H1 (cell line): Measurements from ENCODE around the gene SIRT3. TPM values are rescaled to one million over a fixed set of nuclear protein-coding genes. Genes with fewer than 3 reads are reported as not detected.

Experiments used
- CTCF ChIA-PET: fragments of 300-600 bp; sonication (Branson Sonifier 250); formaldehyde crosslinking; loops from one replicate; lab custom pipeline; 2021; ENCODE audit not compliant: partially characterized antibody; lab: Charles Lee
- POLR2A ChIA-PET: fragments of 300-600 bp; sonication (Branson Sonifier 250); formaldehyde crosslinking; loops from one replicate; lab custom pipeline; 2021; ENCODE audit warnings: inconsistent platforms; ENCODE audit not compliant: partially characterized antibody; lab: Charles Lee
- DNase-seq, 2 experiments: peaks; one replicate each; pipeline versions ENCODE4 v3.0.0 to v3.0.0-alpha.2; 2010 to 2022; ENCODE audit warnings: low spot score in 2 of 2, low read depth in 1 of 2, mixed read lengths in 1 of 2
- FAIRE-seq: peaks from 2 replicates; lab custom pipeline; 2011; peaks lifted over from hg19 to GRCh38; lab: Jason Lieb, UNC
- H2AFZ ChIP-seq: 2 replicates; pipeline ENCODE4 v1.8.1; 2012; ENCODE audit warnings: low read length, inconsistent platforms
- H2AK5ac ChIP-seq: 2 replicates; pipeline ENCODE4 v1.6.1; 2013; ENCODE audit warnings: low read depth, low read length
- H2BK120ac ChIP-seq: replicated peaks from 2 replicates; pipeline ENCODE3; 2013; ENCODE audit warnings: low read depth, low read length, inconsistent platforms
- H2BK12ac ChIP-seq: 2 replicates; pipeline ENCODE4 v1.6.1; 2013; ENCODE audit warnings: low read depth, low read length
- H2BK15ac ChIP-seq: 2 replicates; pipeline ENCODE4 v1.6.1; 2013; ENCODE audit warnings: low read length
- H2BK20ac ChIP-seq: 2 replicates; pipeline ENCODE4 v1.6.1; 2013; ENCODE audit warnings: low read length
- H2BK5ac ChIP-seq: 2 replicates; pipeline ENCODE4 v1.6.1; 2013; ENCODE audit warnings: low read depth, low read length
- H3K14ac ChIP-seq: 2 replicates; pipeline ENCODE4 v1.6.1; 2013; ENCODE audit warnings: inconsistent platforms; ENCODE audit not compliant: insufficient read length
- H3K18ac ChIP-seq: 2 replicates; pipeline ENCODE4 v1.6.1; 2013; ENCODE audit warnings: low read length; ENCODE audit errors: extremely low read depth
- H3K23ac ChIP-seq: 2 replicates; pipeline ENCODE4 v1.6.1; 2013; ENCODE audit warnings: inconsistent platforms; ENCODE audit not compliant: insufficient read length
- H3K23me2 ChIP-seq: 2 replicates; pipeline ENCODE4 v1.6.1; 2013; ENCODE audit warnings: low read depth, low read length
- H3K27ac ChIP-seq: 2 replicates; pipeline ENCODE4 v1.6.1; 2011; ENCODE audit warnings: low read depth, low read length, inconsistent platforms
- H3K27me3 ChIP-seq, 4 experiments: replicated peaks in 1 of 4; 1 replicate in 1 of 4; 2 replicates in 3 of 4; pipeline versions ENCODE4 v1.6.1 to v1.8.1; 2011 to 2013; ENCODE audit warnings: low read length in 3 of 4, mild to moderate bottlenecking in 3 of 4, inconsistent platforms in 2 of 4, mixed read lengths in 2 of 4, moderate library complexity in 1 of 4; ENCODE audit not compliant: control insufficient read depth in 3 of 4, insufficient read depth in 3 of 4; ENCODE audit errors: extremely low read depth in 1 of 4
- H3K36me3 ChIP-seq, 4 experiments: 2 replicates each; pipeline versions ENCODE4 v1.6.1 to v1.8.1; 2011 to 2013; ENCODE audit warnings: mild to moderate bottlenecking in 4 of 4, low read length in 3 of 4, moderate library complexity in 2 of 4, control low read depth in 1 of 4, inconsistent platforms in 1 of 4; ENCODE audit not compliant: insufficient read depth in 4 of 4, control insufficient read depth in 2 of 4
- H3K4ac ChIP-seq: replicated peaks from 2 replicates; pipeline ENCODE3; 2013; ENCODE audit warnings: low read length, low read depth, mixed read lengths, inconsistent platforms; ENCODE audit not compliant: insufficient read length
- H3K4me1 ChIP-seq, 4 experiments: replicated peaks in 1 of 4; 1 replicate in 1 of 4; 2 replicates in 3 of 4; pipeline versions ENCODE4 v1.6.1 to v1.8.1; 2011 to 2013; ENCODE audit warnings: low read length in 3 of 4, inconsistent platforms in 2 of 4, mixed read lengths in 1 of 4; ENCODE audit not compliant: insufficient read depth in 4 of 4, control insufficient read depth in 3 of 4
- H3K4me2 ChIP-seq, 2 experiments: 2 replicates each; pipeline versions ENCODE4 v1.6.1 to v1.8.1; 2011 to 2013; ENCODE audit warnings: low read depth in 2 of 2, low read length in 2 of 2, control low read depth in 1 of 2, inconsistent platforms in 1 of 2, mild to moderate bottlenecking in 1 of 2; ENCODE audit not compliant: insufficient read depth in 1 of 2
- H3K4me3 ChIP-seq, 4 experiments: fragments of 200-600, 300-600 bp in 1 of 4; sonication (generic), shearing (Covaris generic), sonication (Bioruptor Twin) in 1 of 4; 2 replicates each; pipeline versions ENCODE4 v1.5.1 to v1.8.1; 2011 to 2016; ENCODE audit warnings: low read length in 4 of 4, low read depth in 3 of 4, control low read depth in 2 of 4, inconsistent platforms in 2 of 4, mild to moderate bottlenecking in 2 of 4, mixed read lengths in 1 of 4, moderate library complexity in 1 of 4; ENCODE audit not compliant: insufficient read depth in 2 of 4; ENCODE audit errors: extremely low read depth in 1 of 4
- H3K56ac ChIP-seq: replicated peaks from 2 replicates; pipeline ENCODE3; 2013; ENCODE audit warnings: low read depth, mild to moderate bottlenecking, mixed read lengths, low read length, inconsistent platforms; ENCODE audit not compliant: insufficient read length
- H3K79me1 ChIP-seq: 2 replicates; pipeline ENCODE4 v1.6.1; 2013; ENCODE audit warnings: low read depth, low read length, control low read depth
- H3K79me2 ChIP-seq, 2 experiments: 2 replicates each; pipeline versions ENCODE4 v1.6.1 to v1.8.1; 2012 to 2013; ENCODE audit warnings: low read length in 2 of 2, mild to moderate bottlenecking in 2 of 2, inconsistent platforms in 1 of 2; ENCODE audit not compliant: insufficient read depth in 2 of 2, control insufficient read depth in 1 of 2
- H3K9ac ChIP-seq, 4 experiments: replicated peaks in 1 of 4; 1 replicate in 1 of 4; 2 replicates in 3 of 4; pipeline versions ENCODE4 v1.6.1 to v1.8.1; 2011 to 2013; ENCODE audit warnings: low read depth in 3 of 4, low read length in 3 of 4, control low read depth in 2 of 4, mild to moderate bottlenecking in 2 of 4, moderate library complexity in 2 of 4, inconsistent platforms in 1 of 4; ENCODE audit errors: extremely low read depth in 1 of 4
- H3K9me3 ChIP-seq, 2 experiments: 2 replicates each; pipeline versions ENCODE4 v1.6.1 to v1.8.1; 2012 to 2013; ENCODE audit warnings: mild to moderate bottlenecking in 2 of 2, moderate library complexity in 2 of 2, control low read depth in 1 of 2, inconsistent platforms in 1 of 2, low read depth in 1 of 2, low read length in 1 of 2, mixed read lengths in 1 of 2; ENCODE audit not compliant: insufficient read depth in 2 of 2
- H4K20me1 ChIP-seq, 2 experiments: replicated peaks in 1 of 2; 2 replicates each; pipeline versions ENCODE3 to v1.8.1; 2011 to 2013; ENCODE audit warnings: inconsistent platforms in 2 of 2, low read length in 2 of 2, mild to moderate bottlenecking in 1 of 2; ENCODE audit not compliant: insufficient read depth in 2 of 2, control insufficient read depth in 1 of 2
- H4K5ac ChIP-seq: 2 replicates; pipeline ENCODE4 v1.6.1; 2013; ENCODE audit warnings: low read length, low read depth, mixed read lengths, inconsistent platforms; ENCODE audit not compliant: insufficient read length
- H4K8ac ChIP-seq: 2 replicates; pipeline ENCODE4 v1.8.0; 2013; ENCODE audit warnings: mild to moderate bottlenecking, moderate library complexity, low read length, inconsistent platforms; ENCODE audit not compliant: insufficient read depth; ENCODE audit errors: extremely low read depth
- H4K91ac ChIP-seq: replicated peaks from 2 replicates; pipeline ENCODE3; 2013; ENCODE audit warnings: low read length, mixed read lengths, inconsistent platforms; ENCODE audit not compliant: insufficient read length
- BCL11A ChIP-seq, 2 experiments: IDR thresholded peaks; one replicate each; pipeline ENCODE4 v1.6.1; 2011; ENCODE audit warnings: low read depth in 2 of 2, low read length in 2 of 2, mild to moderate bottlenecking in 2 of 2
- CBX8 ChIP-seq: fragments of 300-800, 300-1000 bp; sonication (generic); IDR thresholded peaks from 2 replicates; pipeline ENCODE4 v1.7.1; 2016; ENCODE audit warnings: low read depth, low read length, borderline replicate concordance
- CEBPB ChIP-seq: IDR thresholded peaks from 2 replicates; pipeline ENCODE4 v1.6.1; 2012; ENCODE audit warnings: low read depth, low read length
- CHD2 ChIP-seq: IDR thresholded peaks from 2 replicates; pipeline ENCODE4 v1.6.1; 2012; ENCODE audit warnings: low read length, improper control_type of control experiment
- RBBP5 ChIP-seq: IDR thresholded peaks from 2 replicates; pipeline ENCODE4 v1.7.1; 2012; ENCODE audit warnings: low read depth, mild to moderate bottlenecking, inconsistent platforms, low read length, moderate library complexity, borderline replicate concordance
- RFX5 ChIP-seq: IDR thresholded peaks from 2 replicates; pipeline ENCODE4 v1.6.1; 2011; ENCODE audit warnings: low read depth, low read length, improper control_type of control experiment, borderline replicate concordance
- RNF2 ChIP-seq: fragments of 200-900, 300-1000 bp; sonication (generic); IDR thresholded peaks from 2 replicates; pipeline ENCODE4 v1.7.1; 2016; ENCODE audit warnings: borderline replicate concordance, low read depth, mild to moderate bottlenecking, antibody characterized with exemption, low read length; ENCODE audit not compliant: poor library complexity, severe bottlenecking; ENCODE audit errors: missing control alignments
- SIX5 ChIP-seq: IDR thresholded peaks from 2 replicates; pipeline ENCODE4 v1.6.1; 2011; ENCODE audit warnings: mild to moderate bottlenecking, low read depth, low read length
- WGBS, 2 experiments: shearing (Covaris generic) in 1 of 2; methylation state at CpG; one replicate each; pipeline versions ENCODE4 v1.1.6 to v1.1.7; 2013 to 2015; ENCODE audit warnings: low lambda C conversion rate in 2 of 2, mixed read lengths in 2 of 2, inconsistent platforms in 1 of 2, low coverage in 1 of 2, missing lambda C conversion rate in 1 of 2; ENCODE audit not compliant: insufficient replicate concordance in 2 of 2, insufficient coverage in 1 of 2, insufficient read length in 1 of 2; ENCODE audit errors: extremely low coverage in 1 of 2, missing lambda C conversion rate in 1 of 2; 5-methylcytosine and 5-hydroxymethylcytosine counted together
- polyA plus RNA-seq, 7 experiments: library from polyadenylated mRNA; depleted of rRNA in 3 of 7; stranded (reverse) in 5 of 7; unstranded in 2 of 7; fragments of >200 nt in 5 of 7; fragments of 200-250 nt in 2 of 7; gene quantifications; 1 replicate in 5 of 7; 2 replicates in 1 of 7; 4 replicates in 1 of 7; pipeline versions ENCODE4 v1.2.1 to v1.2.3, GENCODE V29; 2011 to 2013; ENCODE audit warnings: missing spikeins in 2 of 7, mixed read lengths in 2 of 7
- total RNA-seq: library from RNA; stranded (reverse); fragmentation: NEBNext Ultra II Directional; extraction: Animal tissue kit (Norgen Biotek cat#: 25700); gene quantifications from 2 replicates; pipeline ENCODE4 v1.2.1, GENCODE V29; 2021
- TF ChIP-seq, protein P1 (sequence below): IDR thresholded peaks from 2 replicates; pipeline ENCODE4 v1.6.1; 2012; ENCODE audit warnings: inconsistent platforms

SIRT3 gene
- total and polyA plus RNA-seq, 2 of the 8 experiments (the other 6 are each of a cell fraction or from before 2014, with no cell fraction given) = 14.3 to 21.6 TPM

- Histone ChIP-seq H3K56ac (no peak overlapping the region), H4K91ac (no peak overlapping the region), H2BK5ac (no peak overlapping the region), H2AFZ (no peak overlapping the region), H4K8ac (no peak overlapping the region; the same call in 1 of the 2 replicates), H3K23me2 (no peaks in the 10 kb centered on the region), H3K4me3 (no peak overlapping the region), H3K36me3 (no peaks in the 10 kb centered on the region), H3K4me1 (no peaks in the 10 kb centered on the region), H4K5ac (no peak overlapping the region), H3K27ac (no peak overlapping the region), H3K27me3 (no peaks in the 10 kb centered on the region), H3K4me2 (no peak overlapping the region), H2AK5ac (no peak overlapping the region), H3K23ac (no peak overlapping the region), H2BK20ac (no peak overlapping the region), H3K79me1 (no peaks in the 10 kb centered on the region), H4K20me1 (peaks cover 0 to 3% of the 10 kb centered on the region in 2 experiments), H3K9me3 (peaks cover 0 to 12% of the 10 kb centered on the region in 2 experiments; a peak in 1 of 4 replicates), H3K18ac (no peak overlapping the region), H3K14ac (no peak overlapping the region), H3K79me2 (no peaks in the 10 kb centered on the region), H2BK120ac (no peak overlapping the region), H2BK15ac (no peak overlapping the region), H3K9ac (no peak overlapping the region), H3K4ac (no peak overlapping the region), H2BK12ac (no peak overlapping the region)
- POLR2A ChIA-PET = interaction anchor here (0.8 to 1.0 kb wide), 2 partner anchors 9 to 170 kb away, joined by 3 read pairs; partner anchors contain the start of genes BET1L and RIC8A
- FAIRE-seq = no peak
- TF ChIP-seq CEBPB = no peak
- TF ChIP-seq BCL11A (IDR thresholded peaks at IDR 0.05; ENCODE audit: low read depth in 2 of 2, low read length in 2 of 2) = no peak
- TF ChIP-seq, protein P1, sequence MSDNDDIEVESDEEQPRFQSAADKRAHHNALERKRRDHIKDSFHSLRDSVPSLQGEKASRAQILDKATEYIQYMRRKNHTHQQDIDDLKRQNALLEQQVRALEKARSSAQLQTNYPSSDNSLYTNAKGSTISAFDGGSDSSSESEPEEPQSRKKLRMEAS = no peak
- no peak for TF ChIP-seq RBBP5
- no peak for TF ChIP-seq SIX5
- TF ChIP-seq CBX8 = no peak
- TF ChIP-seq CHD2 = no peak
- no peak for TF ChIP-seq RNF2
- no peak for TF ChIP-seq RFX5
- 88% methylated on average over 18 of the region's 21 CpGs; no CpG with 5 or more reads in 1 of the 2 experiments for WGBS, 2 experiments
- CTCF ChIA-PET = interaction anchor here (0.9 to 1.4 kb wide), 3 partner anchors 52 to 164 kb away, joined by 3 to 5 read pairs (median 4); no protein-coding TSS in a partner anchor
- no peak for DNase-seq
These were observed 37.8 kb downstream of the SIRT3 start for GRCh38 chr11:198236-198806.
